SK-N-SH (cell line): ENCODE measurements around the gene TSGA10IP. TPM values are rescaled to one million over a fixed set of nuclear protein-coding genes. Genes with fewer than 3 reads are reported as not detected.
A peak's percentile ranks its signal among the peaks of the same experiment; 100 is the strongest.

ENCODE experiments used
- CTCF ChIA-PET: fragments of 300-600, 350-600 bp; formaldehyde crosslinking; extraction: SDS; loops from one replicate; lab custom pipeline; 2021; lab: Yijun Ruan, JAX
- POLR2A ChIA-PET: fragments of 350-600 bp; sonication (Branson Sonifier 250); formaldehyde crosslinking; extraction: SDS; loops from one replicate; lab custom pipeline; 2020; ENCODE audit warnings: antibody characterized with exemption, inconsistent platforms; lab: Yijun Ruan, JAX
- DNase-seq: peaks from one replicate; pipeline ENCODE4 v3.0.0; 2012
- H2AFZ ChIP-seq: fragments of 200-600 bp; sonication (generic); 2 replicates; pipeline ENCODE4 v1.8.1; 2016; ENCODE audit warnings: antibody characterized with exemption, mild to moderate bottlenecking, low read depth
- H3F3A ChIP-seq: fragments of 200-600 bp; sonication (generic); replicated peaks from 2 replicates; pipeline ENCODE3; 2016; ENCODE audit warnings: antibody characterized with exemption, mild to moderate bottlenecking; ENCODE audit not compliant: insufficient read depth
- H3K27ac ChIP-seq, 2 experiments: fragments of 200-500 bp in 1 of 2; fragments of 200-600 bp in 1 of 2; sonication (Bioruptor generic) in 1 of 2; sonication (generic), shearing (Covaris generic) in 1 of 2; 2 replicates each; pipeline versions ENCODE4 v1.5.1 to v1.6.1; 2014 to 2016; ENCODE audit warnings: low read depth in 2 of 2, inconsistent platforms in 1 of 2, low read length in 1 of 2, mild to moderate bottlenecking in 1 of 2, mixed read lengths in 1 of 2
- H3K27me3 ChIP-seq: fragments of 200-600 bp; sonication (generic), shearing (Covaris generic); 2 replicates; pipeline ENCODE4 v1.6.1; 2016; ENCODE audit warnings: mixed run types; ENCODE audit not compliant: insufficient read depth
- H3K36me3 ChIP-seq, 2 experiments: fragments of 200-500 bp in 1 of 2; fragments of 200-600 bp in 1 of 2; sonication (Bioruptor generic) in 1 of 2; sonication (generic) in 1 of 2; replicated peaks in 1 of 2; 2 replicates each; pipeline versions ENCODE3 to v1.5.1; 2014 to 2016; ENCODE audit warnings: low read length in 1 of 2, mild to moderate bottlenecking in 1 of 2; ENCODE audit not compliant: insufficient read depth in 2 of 2, control insufficient read depth in 1 of 2
- H3K4me1 ChIP-seq, 2 experiments: fragments of 200-500 bp in 1 of 2; fragments of 200-600 bp in 1 of 2; sonication (Bioruptor generic) in 1 of 2; sonication (generic), shearing (Covaris generic) in 1 of 2; 2 replicates each; pipeline versions ENCODE4 v1.5.1 to v1.6.1; 2014 to 2016; ENCODE audit warnings: low read depth in 1 of 2, low read length in 1 of 2, mixed run types in 1 of 2; ENCODE audit not compliant: insufficient read depth in 2 of 2, control insufficient read depth in 1 of 2
- H3K4me2 ChIP-seq: fragments of 200-600 bp; sonication (generic), shearing (Covaris generic); 2 replicates; pipeline ENCODE4 v1.6.1; 2017; ENCODE audit warnings: mixed run types
- H3K4me3 ChIP-seq, 2 experiments: fragments of 200-500 bp in 1 of 2; fragments of 200-600 bp in 1 of 2; sonication (Bioruptor generic) in 1 of 2; sonication (generic), shearing (Covaris generic) in 1 of 2; 2 replicates each; pipeline versions ENCODE4 v1.5.1 to v1.8.1; 2014 to 2016; ENCODE audit warnings: low read depth in 2 of 2, inconsistent platforms in 1 of 2, low read length in 1 of 2, mild to moderate bottlenecking in 1 of 2, mixed read lengths in 1 of 2, moderate library complexity in 1 of 2
- H3K79me2 ChIP-seq: fragments of 200-600 bp; sonication (generic); 2 replicates; pipeline ENCODE4 v1.8.1; 2017; ENCODE audit warnings: mild to moderate bottlenecking; ENCODE audit not compliant: insufficient read depth
- H3K9ac ChIP-seq: fragments of 200-600 bp; sonication (generic); 2 replicates; pipeline ENCODE4 v1.6.1; 2017; ENCODE audit warnings: mixed run types
- H3K9me2 ChIP-seq: fragments of 200-600 bp; sonication (generic); 2 replicates; pipeline ENCODE4 v1.6.1; 2017; ENCODE audit warnings: mixed run types
- H3K9me3 ChIP-seq: fragments of 200-600 bp; sonication (generic); 2 replicates; pipeline ENCODE4 v1.6.1; 2017; ENCODE audit warnings: mixed run types, mild to moderate bottlenecking, moderate library complexity
- H4K20me1 ChIP-seq: fragments of 200-600 bp; sonication (generic); 2 replicates; pipeline ENCODE4 v1.6.1; 2017; ENCODE audit warnings: mild to moderate bottlenecking, mixed run types; ENCODE audit not compliant: insufficient read depth
- CTCF ChIP-seq: fragments of 200-600 bp; sonication (generic); IDR thresholded peaks from 2 replicates; pipeline ENCODE4 v1.6.1; 2017; ENCODE audit warnings: antibody characterized with exemption, mild to moderate bottlenecking, moderate library complexity
- ELF1 ChIP-seq: IDR thresholded peaks from 2 replicates; pipeline ENCODE4 v1.4.0; 2012
- EZH2phosphoT487 ChIP-seq: fragments of 200-600 bp; sonication (generic); IDR thresholded peaks from 2 replicates; pipeline ENCODE4 v1.6.1; 2017; ENCODE audit warnings: low read depth, mixed run types, mild to moderate bottlenecking, antibody characterized with exemption, moderate library complexity, borderline replicate concordance
- FOXJ3 ChIP-seq: sonication (generic); formaldehyde crosslinking; IDR thresholded peaks from 2 replicates; pipeline ENCODE4 v1.5.1; 2020; ENCODE audit warnings: mild to moderate bottlenecking, missing genetic modification reagents
- FOXM1 ChIP-seq: IDR thresholded peaks from 2 replicates; pipeline ENCODE4 v1.4.0; 2012; ENCODE audit warnings: low read depth, mild to moderate bottlenecking
- GABPA ChIP-seq: IDR thresholded peaks from 2 replicates; pipeline ENCODE4 v1.4.0; 2012; ENCODE audit warnings: low read depth, mild to moderate bottlenecking
- JUND ChIP-seq: IDR thresholded peaks from 2 replicates; pipeline ENCODE4 v1.4.0; 2012
- MXI1 ChIP-seq: IDR thresholded peaks from 2 replicates; pipeline ENCODE4 v1.6.1; 2012; ENCODE audit warnings: mild to moderate bottlenecking, low read depth, low read length, improper control_type of control experiment
- RAD21 ChIP-seq: IDR thresholded peaks from 2 replicates; pipeline ENCODE4 v1.6.1; 2012; ENCODE audit warnings: mild to moderate bottlenecking, low read length
- USF1 ChIP-seq: IDR thresholded peaks from 2 replicates; pipeline ENCODE4 v1.4.0; 2012; ENCODE audit warnings: low read depth, borderline replicate concordance
- YY1 ChIP-seq: IDR thresholded peaks from 2 replicates; pipeline ENCODE4 v1.4.0; 2012; ENCODE audit warnings: low read depth, mild to moderate bottlenecking
- ZBTB33 ChIP-seq: IDR thresholded peaks from 2 replicates; pipeline ENCODE4 v1.4.0; 2012; ENCODE audit warnings: low read depth, borderline replicate concordance
- WGBS: methylation state at CpG from one replicate; pipeline ENCODE4 v1.1.6; 2017; ENCODE audit warnings: low lambda C conversion rate; 5-methylcytosine and 5-hydroxymethylcytosine counted together
- polyA plus RNA-seq, 3 experiments: library from polyadenylated mRNA; depleted of rRNA; stranded (reverse); fragments of >200 nt; gene quantifications; 2 replicates each; pipeline ENCODE4 v1.2.3, GENCODE V29; 2012

The TSGA10IP gene
- polyA plus RNA-seq, 1 of the 3 experiments (the other 2 are of a cell fraction) = not detected

GRCh38 chr11:65911682-65912568 lies 33.4 kb upstream of the TSGA10IP start (continued):
- peak; percentile 51 for TF ChIP-seq CTCF
- no peak for TF ChIP-seq FOXJ3
- TF ChIP-seq USF1 = peak; percentile 59; the same call in 1 of the 2 replicates
- TF ChIP-seq YY1 = no peak
- TF ChIP-seq GABPA = peak; percentile 50
- TF ChIP-seq ZBTB33 = no peak
- TF ChIP-seq EZH2phosphoT487 = no peak
- no peak for TF ChIP-seq MXI1
- no peak for TF ChIP-seq JUND
- peak; percentile 69 for TF ChIP-seq RAD21
- TF ChIP-seq, all 33 proteins: peak for 16

GRCh38 chr11:65912845-65913244 lies 32.4 kb upstream of the TSGA10IP start:
- DNase-seq = no peak
- H3K9me2 ChIP-seq = no peaks in the 10 kb centered on the region
- peak overlapping the region; percentile 47; the same call in 1 of the 2 replicates for H3K9ac ChIP-seq
- peaks cover 48% of the 10 kb centered on the region for H3K79me2 ChIP-seq
- no peaks in the 10 kb centered on the region for H3K9me3 ChIP-seq
- H4K20me1 ChIP-seq = no peaks in the 10 kb centered on the region
- H3K36me3 ChIP-seq = peaks cover 0 to 2% of the 10 kb centered on the region in 2 experiments
- peaks cover 21 to 56% of the 10 kb centered on the region in 2 experiments; a peak in 3 of 4 replicates for H3K4me1 ChIP-seq
- 62% methylated on average over 4 of the region's 4 CpGs for WGBS
- H2AFZ ChIP-seq = no peak overlapping the region
- TF ChIP-seq ELF1 (no peak), FOXM1 (no peak), JUND (no peak)
- H3F3A ChIP-seq = peaks cover 33% of the 10 kb centered on the region
- peak overlapping the region in 1 of 2 experiments; percentile 97; a peak in 2 of 4 replicates for H3K27ac ChIP-seq
- ChIA-PET POLR2A (interaction anchor here (1.7 kb wide), 1 partner anchor 22 kb away, joined by 4 read pairs; the partner anchor contains the start of gene CCDC85B), CTCF (interaction anchor here (0.9 to 5.6 kb wide), 8 partner anchors 10 to 309 kb away, joined by 3 to 71 read pairs (median 5); partner anchors contain the start of genes CCDC85B, FIBP and FOSL1)
- no peaks in the 10 kb centered on the region for H3K27me3 ChIP-seq
- H3K4me3 ChIP-seq = no peak overlapping the region
- no peak overlapping the region for H3K4me2 ChIP-seq
